ENCODE results near the gene FAM181A. TPM values are rescaled to one million over a fixed set of nuclear protein-coding genes. Genes with fewer than 3 reads are reported as not detected.

FAM181A gene
- total RNA-seq, 1 experiment from 2014 or later: not detected

GRCh38 chr14:93895023-93895604 is 32.0 kb upstream of the FAM181A start:
- no peaks in the 10 kb centered on the region for H3F3A ChIP-seq (ENCODE audit: insufficient read depth, low read depth)
- H3K4me3 ChIP-seq: no peak overlapping the region
- ChIA-PET CTCF (no interaction called here), POLR2A (ENCODE audit: unreplicated experiment) (no interaction called here)
- intact Hi-C loops (cut with micrococcal nuclease; ENCODE audit: unreplicated experiment): no loop called here
- H3K4me2 ChIP-seq: no peak overlapping the region
- no peaks in the 10 kb centered on the region for H3K4me1 ChIP-seq (replicated peaks; ENCODE audit: insufficient read depth)
- no peak for TF ChIP-seq EZH2 (IDR thresholded peaks at IDR 0.05; ENCODE audit: low read depth)
- TF ChIP-seq, protein P1, sequence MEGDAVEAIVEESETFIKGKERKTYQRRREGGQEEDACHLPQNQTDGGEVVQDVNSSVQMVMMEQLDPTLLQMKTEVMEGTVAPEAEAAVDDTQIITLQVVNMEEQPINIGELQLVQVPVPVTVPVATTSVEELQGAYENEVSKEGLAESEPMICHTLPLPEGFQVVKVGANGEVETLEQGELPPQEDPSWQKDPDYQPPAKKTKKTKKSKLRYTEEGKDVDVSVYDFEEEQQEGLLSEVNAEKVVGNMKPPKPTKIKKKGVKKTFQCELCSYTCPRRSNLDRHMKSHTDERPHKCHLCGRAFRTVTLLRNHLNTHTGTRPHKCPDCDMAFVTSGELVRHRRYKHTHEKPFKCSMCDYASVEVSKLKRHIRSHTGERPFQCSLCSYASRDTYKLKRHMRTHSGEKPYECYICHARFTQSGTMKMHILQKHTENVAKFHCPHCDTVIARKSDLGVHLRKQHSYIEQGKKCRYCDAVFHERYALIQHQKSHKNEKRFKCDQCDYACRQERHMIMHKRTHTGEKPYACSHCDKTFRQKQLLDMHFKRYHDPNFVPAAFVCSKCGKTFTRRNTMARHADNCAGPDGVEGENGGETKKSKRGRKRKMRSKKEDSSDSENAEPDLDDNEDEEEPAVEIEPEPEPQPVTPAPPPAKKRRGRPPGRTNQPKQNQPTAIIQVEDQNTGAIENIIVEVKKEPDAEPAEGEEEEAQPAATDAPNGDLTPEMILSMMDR (conservative IDR thresholded peaks at IDR 0.05): no peak
- no peak overlapping the region for H2AFZ ChIP-seq
- no peaks in the 10 kb centered on the region for H3K79me2 ChIP-seq (ENCODE audit: low read depth)
- no peaks in the 10 kb centered on the region for H4K20me1 ChIP-seq (ENCODE audit: insufficient read depth)
- H3K9me2 ChIP-seq (ENCODE audit: insufficient read depth): no peaks in the 10 kb centered on the region
- H3K27me3 ChIP-seq (ENCODE audit: insufficient read depth, low read depth): peaks cover 82% of the 10 kb centered on the region
- no peak for DNase-seq
- no peak overlapping the region for H3K27ac ChIP-seq
- BruUV-seq (replicated peaks): no TSS peak
- no peaks in the 10 kb centered on the region for H3K36me3 ChIP-seq (ENCODE audit: low read depth)
- H3K9me3 ChIP-seq (ENCODE audit: insufficient read depth, low read depth): no peaks in the 10 kb centered on the region

- Histone ChIP-seq H3F3A (ENCODE audit: insufficient read depth, low read depth) (no peaks in the 10 kb centered on the region), H3K27me3 (ENCODE audit: insufficient read depth, low read depth) (peaks cover 68% of the 10 kb centered on the region), H3K4me2 (no peak overlapping the region), H3K27ac (no peak overlapping the region), H4K20me1 (ENCODE audit: insufficient read depth) (no peaks in the 10 kb centered on the region), H2AFZ (no peak overlapping the region), H3K9me2 (ENCODE audit: insufficient read depth) (no peaks in the 10 kb centered on the region), H3K4me1 (replicated peaks; ENCODE audit: insufficient read depth) (no peaks in the 10 kb centered on the region), H3K9me3 (ENCODE audit: insufficient read depth, low read depth) (no peaks in the 10 kb centered on the region), H3K4me3 (no peak overlapping the region), H3K79me2 (ENCODE audit: low read depth) (no peaks in the 10 kb centered on the region), H3K36me3 (ENCODE audit: low read depth) (no peaks in the 10 kb centered on the region)
- POLR2A ChIA-PET (ENCODE audit: unreplicated experiment): no interaction called here
- no TSS peak for BruUV-seq (replicated peaks)
- intact Hi-C loops (cut with micrococcal nuclease; ENCODE audit: unreplicated experiment): no loop called here
- CTCF ChIA-PET: no interaction called here
- DNase-seq: no peak
- TF ChIP-seq, protein P1 (conservative IDR thresholded peaks at IDR 0.05): no peak
- TF ChIP-seq EZH2 (IDR thresholded peaks at IDR 0.05; ENCODE audit: low read depth): no peak
These were observed 29.7 kb upstream of the FAM181A start for GRCh38 chr14:93897476-93897845.

DNA sequence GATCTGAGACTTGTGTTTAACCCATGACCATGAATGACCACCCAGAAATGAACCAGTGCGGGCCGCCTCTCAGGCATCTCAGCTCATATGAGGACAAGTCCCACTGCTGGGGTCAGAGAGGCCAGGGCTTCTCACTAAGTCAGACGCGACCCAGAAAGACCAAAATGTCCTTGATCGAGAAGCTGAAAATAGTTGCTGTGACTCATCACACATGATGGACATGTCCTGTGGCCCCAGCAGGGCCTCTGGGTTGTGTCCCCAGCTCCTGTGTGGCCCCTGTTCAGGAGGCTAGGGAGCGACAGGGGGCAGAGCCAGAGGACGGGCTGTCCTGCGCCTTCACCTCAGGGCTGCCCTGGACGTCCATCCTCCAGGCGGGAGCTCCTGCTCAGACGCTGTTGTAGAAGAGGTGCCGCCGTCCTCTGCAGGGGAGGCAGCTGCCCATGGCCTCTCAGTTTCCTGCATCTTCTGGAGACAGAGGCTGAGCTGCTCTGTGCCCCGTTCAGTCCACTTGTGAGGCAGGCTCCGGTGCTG is 29.0 kb upstream of the FAM181A start:
- intact Hi-C loops (cut with micrococcal nuclease; ENCODE audit: unreplicated experiment): no loop called here
- Histone ChIP-seq H3K36me3 (ENCODE audit: low read depth) (no peaks in the 10 kb centered on the region), H3K4me1 (replicated peaks; ENCODE audit: insufficient read depth) (no peaks in the 10 kb centered on the region), H3F3A (ENCODE audit: insufficient read depth, low read depth) (no peaks in the 10 kb centered on the region), H3K27me3 (ENCODE audit: insufficient read depth, low read depth) (peaks cover 69% of the 10 kb centered on the region), H3K9me3 (ENCODE audit: insufficient read depth, low read depth) (no peaks in the 10 kb centered on the region), H3K79me2 (ENCODE audit: low read depth) (no peaks in the 10 kb centered on the region), H3K27ac (no peak overlapping the region), H4K20me1 (ENCODE audit: insufficient read depth) (no peaks in the 10 kb centered on the region), H3K4me2 (no peak overlapping the region), H2AFZ (no peak overlapping the region), H3K9me2 (ENCODE audit: insufficient read depth) (no peaks in the 10 kb centered on the region), H3K4me3 (no peak overlapping the region)
- ChIA-PET POLR2A (ENCODE audit: unreplicated experiment) (no interaction called here), CTCF (no interaction called here)
- TF ChIP-seq, protein P1 (conservative IDR thresholded peaks at IDR 0.05): no peak
- TF ChIP-seq EZH2 (IDR thresholded peaks at IDR 0.05; ENCODE audit: low read depth): no peak
- no TSS peak for BruUV-seq (replicated peaks)
- DNase-seq: no peak
